Mesenchymal stem cell (in vitro differentiated cells and primary cell): Measurements from ENCODE around the gene ZNF593.
A peak's percentile ranks its signal among the peaks of the same experiment; 100 is the strongest.

ENCODE experiments used
- DNase-seq: peaks from one replicate; pipeline ENCODE4 v3.0.0-alpha.2; 2013
- H2AFZ ChIP-seq: one replicate; pipeline ENCODE4 v1.6.1; 2013; ENCODE audit warnings: low read depth, mild to moderate bottlenecking, control low read depth, inconsistent platforms, low read length, moderate library complexity
- H2AK5ac ChIP-seq: 2 replicates; pipeline ENCODE4 v1.6.1; 2013; ENCODE audit warnings: low read length, moderate library complexity, mild to moderate bottlenecking, inconsistent platforms; ENCODE audit not compliant: severe bottlenecking
- H2BK120ac ChIP-seq: one replicate; pipeline ENCODE4 v1.6.1; 2013; ENCODE audit warnings: low read depth, mild to moderate bottlenecking, inconsistent platforms, low read length, moderate library complexity
- H2BK12ac ChIP-seq, 2 experiments: one replicate each; pipeline ENCODE4 v1.6.1; 2013; ENCODE audit warnings: inconsistent platforms in 2 of 2, low read length in 2 of 2, mild to moderate bottlenecking in 2 of 2, moderate library complexity in 2 of 2, control low read depth in 1 of 2
- H2BK15ac ChIP-seq: one replicate; pipeline ENCODE4 v1.6.1; 2013; ENCODE audit warnings: mild to moderate bottlenecking, low read depth, inconsistent platforms; ENCODE audit not compliant: poor library complexity, severe bottlenecking
- H2BK5ac ChIP-seq: 2 replicates; pipeline ENCODE4 v1.6.1; 2013; ENCODE audit warnings: low read depth, mild to moderate bottlenecking, low read length, control low read depth, inconsistent platforms; ENCODE audit not compliant: poor library complexity, severe bottlenecking
- H3K14ac ChIP-seq, 2 experiments: one replicate each; pipeline ENCODE4 v1.6.1; 2013; ENCODE audit warnings: inconsistent platforms in 2 of 2, low read length in 2 of 2, control low read depth in 1 of 2, mild to moderate bottlenecking in 1 of 2, moderate library complexity in 1 of 2
- H3K18ac ChIP-seq, 2 experiments: one replicate each; pipeline ENCODE4 v1.6.1; 2013; ENCODE audit warnings: inconsistent platforms in 2 of 2, low read length in 2 of 2, control low read depth in 1 of 2, low read depth in 1 of 2, mild to moderate bottlenecking in 1 of 2
- H3K23ac ChIP-seq, 2 experiments: one replicate each; pipeline ENCODE4 v1.6.1; 2013; ENCODE audit warnings: inconsistent platforms in 2 of 2, low read length in 2 of 2, mild to moderate bottlenecking in 2 of 2, moderate library complexity in 2 of 2, control low read depth in 1 of 2
- H3K27ac ChIP-seq: 2 replicates; pipeline ENCODE4 v1.5.1; 2013; ENCODE audit warnings: mild to moderate bottlenecking, moderate library complexity, low read length, control low read depth, inconsistent platforms; ENCODE audit not compliant: poor library complexity, severe bottlenecking
- H3K27me3 ChIP-seq, 2 experiments: 2 replicates each; pipeline versions ENCODE4 v1.6.1 to v1.7.0; 2013; ENCODE audit warnings: low read length in 2 of 2, mild to moderate bottlenecking in 2 of 2, moderate library complexity in 2 of 2, control low read depth in 1 of 2, inconsistent platforms in 1 of 2; ENCODE audit not compliant: control insufficient read depth in 1 of 2, insufficient read depth in 1 of 2
- H3K36me3 ChIP-seq, 2 experiments: 2 replicates each; pipeline versions ENCODE4 v1.6.1 to v1.7.0; 2013; ENCODE audit warnings: low read length in 2 of 2, control low read depth in 1 of 2, inconsistent platforms in 1 of 2, low read depth in 1 of 2, mild to moderate bottlenecking in 1 of 2; ENCODE audit not compliant: insufficient read depth in 2 of 2, control insufficient read depth in 1 of 2
- H3K4ac ChIP-seq, 2 experiments: one replicate each; pipeline ENCODE4 v1.6.1; 2013; ENCODE audit warnings: inconsistent platforms in 2 of 2, low read length in 2 of 2, mild to moderate bottlenecking in 2 of 2, moderate library complexity in 2 of 2, control low read depth in 1 of 2, low read depth in 1 of 2
- H3K4me1 ChIP-seq: 2 replicates; pipeline ENCODE4 v1.6.1; 2013; ENCODE audit warnings: low read depth, low read length, control low read depth; ENCODE audit not compliant: control insufficient read depth, insufficient read depth
- H3K4me2 ChIP-seq: 2 replicates; pipeline ENCODE4 v1.6.1; 2013; ENCODE audit warnings: low read length, mild to moderate bottlenecking, inconsistent platforms; ENCODE audit not compliant: poor library complexity, severe bottlenecking
- H3K4me3 ChIP-seq, 2 experiments: 2 replicates each; pipeline versions ENCODE4 v1.5.1 to v1.7.0; 2013; ENCODE audit warnings: low read length in 2 of 2, mild to moderate bottlenecking in 2 of 2, control low read depth in 1 of 2, low read depth in 1 of 2; ENCODE audit not compliant: insufficient read depth in 1 of 2
- H3K79me1 ChIP-seq: replicated peaks from 2 replicates; pipeline ENCODE4 v1.6.1; 2013; ENCODE audit warnings: mild to moderate bottlenecking, control low read depth, low read length, inconsistent platforms; ENCODE audit not compliant: poor library complexity, severe bottlenecking
- H3K9ac ChIP-seq: 2 replicates; pipeline ENCODE4 v1.7.0; 2013; ENCODE audit warnings: mild to moderate bottlenecking, low read length, moderate library complexity
- H3K9me3 ChIP-seq: 2 replicates; pipeline ENCODE4 v1.7.0; 2013; ENCODE audit warnings: mild to moderate bottlenecking, low read length; ENCODE audit not compliant: control insufficient read depth
- H4K8ac ChIP-seq: one replicate; pipeline ENCODE4 v1.6.1; 2013; ENCODE audit warnings: inconsistent platforms, mild to moderate bottlenecking, low read length, moderate library complexity
- H4K91ac ChIP-seq: one replicate; pipeline ENCODE4 v1.6.1; 2013; ENCODE audit warnings: mild to moderate bottlenecking, low read length, inconsistent platforms
- WGBS: methylation state at CpG from one replicate; pipeline ENCODE4 v1.1.7; 2013; ENCODE audit warnings: mixed read lengths; 5-methylcytosine and 5-hydroxymethylcytosine counted together

Gene ZNF593

DNA sequence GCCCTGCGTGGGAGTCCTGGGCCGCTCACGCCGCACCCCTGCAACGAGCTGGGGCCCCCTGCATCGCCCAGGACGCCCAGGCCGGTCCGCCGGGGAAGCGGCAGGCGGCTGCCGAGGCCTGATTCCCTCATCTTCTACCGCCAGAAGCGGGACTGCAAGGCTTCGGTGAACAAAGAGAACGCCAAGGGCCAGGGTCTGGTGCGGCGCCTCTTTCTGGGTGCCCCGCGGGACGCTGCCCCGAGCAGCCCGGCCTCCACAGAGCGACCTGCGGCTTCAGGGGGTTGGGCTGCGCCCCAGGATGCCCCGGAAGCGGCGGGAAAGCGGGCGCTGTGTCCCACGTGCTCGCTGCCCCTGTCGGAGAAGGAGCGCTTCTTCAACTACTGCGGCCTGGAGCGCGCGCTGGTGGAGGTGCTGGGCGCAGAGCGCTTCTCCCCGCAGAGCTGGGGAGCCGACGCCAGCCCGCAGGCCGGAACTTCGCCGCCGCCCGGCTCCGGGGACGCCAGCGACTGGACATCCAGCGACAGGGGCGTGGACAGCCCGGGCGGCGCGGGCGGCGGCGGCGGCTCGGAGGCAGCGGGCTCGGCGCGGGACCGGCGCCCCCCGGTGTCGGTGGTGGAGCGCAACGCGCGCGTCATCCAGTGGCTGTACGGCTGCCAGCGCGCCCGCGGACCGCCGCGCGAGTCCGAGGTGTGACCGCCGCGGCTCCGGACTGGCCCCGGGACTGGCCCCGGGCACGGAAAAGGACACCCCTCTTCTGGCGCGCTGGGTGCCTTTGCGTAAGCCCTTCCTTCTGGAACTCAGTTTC lies 8.1 kb upstream of the ZNF593 start:
- Histone ChIP-seq H3K9me3 (no peaks in the 10 kb centered on the region), H3K36me3 (no peaks in the 10 kb centered on the region), H4K91ac (peak overlapping the region; percentile 22), H3K79me1 (no peaks in the 10 kb centered on the region), H3K4me2 (peak overlapping the region; percentile 78), H3K27me3 (peaks cover 54 to 80% of the 10 kb centered on the region in 2 experiments), H3K9ac (peak overlapping the region; percentile 32), H2BK120ac (peak overlapping the region; percentile 15), H2BK5ac (no peak overlapping the region), H3K4me3 (peak overlapping the region; percentile 37 to 66), H4K8ac (peak overlapping the region; percentile 81), H3K4ac (peak overlapping the region in 1 of 2 experiments; percentile 46), H3K18ac (peak overlapping the region; percentile 58 to 72), H3K14ac (peak overlapping the region in 1 of 2 experiments; percentile 46), H2BK15ac (no peak overlapping the region), H2AFZ (peak overlapping the region; percentile 43), H2BK12ac (peak overlapping the region in 1 of 2 experiments; percentile 59), H3K4me1 (peaks cover 22% of the 10 kb centered on the region), H3K27ac (no peak overlapping the region), H3K23ac (peak overlapping the region in 1 of 2 experiments; percentile 54), H2AK5ac (no peak overlapping the region)
- WGBS: 6% methylated on average over 79 of the region's 98 CpGs
- peak; percentile 71 for DNase-seq

- Histone ChIP-seq H2BK120ac (no peak overlapping the region), H3K9ac (no peak overlapping the region), H3K27me3 (peaks cover 48 to 76% of the 10 kb centered on the region in 2 experiments), H2AK5ac (no peak overlapping the region), H3K14ac (no peak overlapping the region), H3K79me1 (no peaks in the 10 kb centered on the region), H3K23ac (no peak overlapping the region), H3K36me3 (no peaks in the 10 kb centered on the region), H4K91ac (no peak overlapping the region), H3K4me1 (peaks cover 21% of the 10 kb centered on the region), H2BK15ac (no peak overlapping the region), H2BK5ac (no peak overlapping the region), H2AFZ (no peak overlapping the region), H2BK12ac (peak overlapping the region in 1 of 2 experiments; percentile 47), H4K8ac (peak overlapping the region; percentile 7), H3K4me2 (peak overlapping the region; percentile 78), H3K18ac (peak overlapping the region in 1 of 2 experiments; percentile 72), H3K27ac (no peak overlapping the region), H3K4ac (no peak overlapping the region), H3K9me3 (no peaks in the 10 kb centered on the region), H3K4me3 (peak overlapping the region in 1 of 2 experiments; percentile 66)
- WGBS: 43% methylated on average over 21 of the region's 21 CpGs
- no peak for DNase-seq
Observed at GRCh38 chr1:26162220-26162709, 7.4 kb upstream of the ZNF593 start.

DNA sequence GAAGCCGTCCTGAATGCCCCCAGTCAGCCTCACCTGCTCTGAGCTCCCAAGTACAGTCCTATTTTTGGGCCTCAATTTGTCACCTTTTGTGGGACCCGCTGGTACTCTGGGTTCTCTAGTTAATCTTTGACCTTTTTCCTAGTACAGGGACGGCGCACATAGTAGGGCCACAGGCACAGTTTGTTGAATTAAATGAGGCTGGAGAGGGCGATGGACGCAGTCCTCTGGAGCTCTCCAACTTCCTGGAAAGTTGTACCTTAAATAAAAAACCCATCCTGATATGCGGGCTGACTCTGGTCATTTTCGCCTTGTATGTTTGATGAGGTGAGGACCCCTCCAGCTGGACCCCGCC lies 6.0 kb upstream of the ZNF593 start:
- Histone ChIP-seq H3K9me3 (no peaks in the 10 kb centered on the region), H3K36me3 (no peaks in the 10 kb centered on the region), H2AK5ac (no peak overlapping the region), H2AFZ (no peak overlapping the region), H3K4me1 (peaks cover 21% of the 10 kb centered on the region), H2BK5ac (no peak overlapping the region), H3K23ac (no peak overlapping the region), H3K4ac (no peak overlapping the region), H2BK12ac (no peak overlapping the region), H2BK15ac (no peak overlapping the region), H4K8ac (no peak overlapping the region), H3K27me3 (peaks cover 37 to 62% of the 10 kb centered on the region in 2 experiments), H3K79me1 (no peaks in the 10 kb centered on the region), H3K4me2 (peak overlapping the region; percentile 98), H2BK120ac (no peak overlapping the region), H4K91ac (no peak overlapping the region), H3K14ac (no peak overlapping the region), H3K27ac (no peak overlapping the region), H3K9ac (no peak overlapping the region), H3K4me3 (peak overlapping the region in 1 of 2 experiments; percentile 68), H3K18ac (no peak overlapping the region)
- WGBS: 91% methylated on average over 9 of the region's 9 CpGs
- DNase-seq: no peak

- peak overlapping the region; percentile 15 for H2BK120ac ChIP-seq
- no peak overlapping the region for H3K23ac ChIP-seq
- H2AFZ ChIP-seq: peak overlapping the region; percentile 60
- H2BK15ac ChIP-seq: peak overlapping the region; percentile 92
- 15% methylated on average over 66 of the region's 72 CpGs for WGBS
- peak overlapping the region; percentile 55 for H4K8ac ChIP-seq
- H2AK5ac ChIP-seq: no peak overlapping the region
- no peak overlapping the region for H3K27ac ChIP-seq
- H3K18ac ChIP-seq: peak overlapping the region; percentile 55 to 86
- H3K9me3 ChIP-seq: no peaks in the 10 kb centered on the region
- peak overlapping the region; percentile 51 for H3K9ac ChIP-seq
- H3K36me3 ChIP-seq: no peaks in the 10 kb centered on the region
- H3K4me2 ChIP-seq: peak overlapping the region; percentile 98
- peak overlapping the region; percentile 9 for H4K91ac ChIP-seq
- H3K4ac ChIP-seq: peak overlapping the region; percentile 47 to 55
- peak; percentile 24 for DNase-seq
- no peak overlapping the region for H3K14ac ChIP-seq
- peak overlapping the region; percentile 54 to 68 for H3K4me3 ChIP-seq
- peaks cover 34 to 56% of the 10 kb centered on the region in 2 experiments for H3K27me3 ChIP-seq
- no peaks in the 10 kb centered on the region for H3K79me1 ChIP-seq
- H3K4me1 ChIP-seq: peaks cover 21% of the 10 kb centered on the region
- H2BK5ac ChIP-seq: no peak overlapping the region
- peak overlapping the region in 1 of 2 experiments; percentile 75 for H2BK12ac ChIP-seq
Observed at GRCh38 chr1:26164036-26164860, 5.5 kb upstream of the ZNF593 start.
